Occipital lobe (tissue), 2 donors: ENCODE data around the gene SEL1L3. TPM values are rescaled to one million over a fixed set of nuclear protein-coding genes. Genes with fewer than 3 reads are reported as not detected.
"Not testable (repeated sequence)": the region's sequence is repeated elsewhere in the genome, so short reads cannot be mapped to it uniquely, and the experiment has no call there.

ENCODE experiments used
- DNase-seq: peaks from one replicate; lab custom pipeline; 2025; lab: John Stamatoyannopoulos, UW
- total RNA-seq: library from RNA; depleted of rRNA; stranded (reverse); fragments of >200 nt; gene quantifications from one replicate; pipeline ENCODE4 v1.2.3, GENCODE V29; 2014

The SEL1L3 gene
- total RNA-seq, 1 donor from 2014 or later, result 92.3 TPM

- DNase-seq, result no peak
Observed at GRCh38 chr4:25879991-25880651, 17.3 kb upstream of the SEL1L3 start.

GRCh38 chr4:25879587-25879986 lies 16.8 kb upstream of the SEL1L3 start:
- DNase-seq, result no peak

- no peak for DNase-seq
Observed at GRCh38 chr4:25879091-25879584, 16.4 kb upstream of the SEL1L3 start.

- no peak for DNase-seq
Observed at GRCh38 chr4:25878676-25879075, 15.9 kb upstream of the SEL1L3 start.

- no peak for DNase-seq
Observed at GRCh38 chr4:25875281-25875745, 12.5 kb upstream of the SEL1L3 start.

- DNase-seq, result no peak
Observed at GRCh38 chr4:25874655-25875054, 11.9 kb upstream of the SEL1L3 start.

DNA sequence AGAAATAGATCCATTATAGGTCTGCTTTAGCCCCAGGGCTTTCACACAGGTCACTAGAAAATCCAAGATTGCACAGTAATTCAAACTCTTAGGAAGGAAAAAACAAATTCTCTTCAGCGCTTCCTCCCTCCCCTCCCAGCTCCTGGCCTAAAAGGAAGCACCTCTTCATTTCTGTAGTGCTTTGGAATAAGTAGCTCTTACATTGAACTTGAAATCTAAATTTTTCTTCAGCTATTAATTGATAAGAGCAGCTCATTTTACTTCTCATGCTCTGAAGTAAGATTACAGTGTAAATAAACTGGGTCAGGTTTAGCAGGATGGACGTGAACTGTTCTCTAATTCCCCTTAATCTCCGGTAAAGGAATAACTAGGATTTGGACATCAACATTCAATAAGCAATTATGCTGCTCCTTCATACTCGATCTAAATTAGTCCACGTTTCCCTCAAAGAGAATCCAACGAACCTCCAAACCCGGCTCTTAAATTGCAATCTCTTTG lies 10.9 kb upstream of the SEL1L3 start:
- no peak for DNase-seq

DNA sequence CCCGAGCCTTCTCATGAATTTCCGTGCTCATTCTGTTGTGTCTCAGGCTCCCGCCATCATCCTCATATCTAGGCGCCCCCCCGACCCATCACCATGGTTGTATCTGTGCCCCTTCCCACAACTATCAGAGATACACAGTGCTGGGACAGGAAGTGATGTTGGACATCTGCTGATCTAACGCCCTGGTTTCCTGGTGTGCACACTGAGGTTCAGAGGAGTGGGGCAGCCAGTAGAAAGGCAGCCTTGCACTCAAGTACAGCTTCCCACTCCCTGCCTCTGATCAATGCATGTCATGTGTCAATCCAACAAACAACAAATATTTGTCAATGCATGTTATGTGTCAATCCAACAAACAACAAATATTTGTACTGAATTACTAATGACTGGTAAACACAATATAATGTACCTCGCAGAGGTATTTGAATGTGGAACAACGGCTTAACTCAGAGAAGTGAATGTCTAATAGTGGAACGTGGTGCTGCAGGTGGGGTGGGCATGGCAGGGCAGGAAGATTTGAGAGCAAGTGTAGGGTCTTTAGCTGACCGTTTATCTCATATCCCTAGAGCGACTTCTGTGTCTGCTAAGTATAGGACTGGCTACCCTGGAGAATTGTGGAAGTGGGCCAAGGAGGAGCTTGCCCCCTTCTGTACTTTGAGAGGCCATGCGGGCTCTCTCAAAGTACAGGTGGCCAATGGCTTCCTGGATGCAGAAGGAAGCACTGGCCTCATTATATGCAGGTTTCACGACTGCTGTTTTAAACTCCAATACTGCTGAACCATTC lies 10.3 kb upstream of the SEL1L3 start:
- DNase-seq, result no peak

GRCh38 chr4:25870081-25870480 lies 7.3 kb upstream of the SEL1L3 start:
- DNase-seq, result no peak

- DNase-seq, result no peak
Observed at GRCh38 chr4:25867781-25868294, 5.0 kb upstream of the SEL1L3 start.

DNA sequence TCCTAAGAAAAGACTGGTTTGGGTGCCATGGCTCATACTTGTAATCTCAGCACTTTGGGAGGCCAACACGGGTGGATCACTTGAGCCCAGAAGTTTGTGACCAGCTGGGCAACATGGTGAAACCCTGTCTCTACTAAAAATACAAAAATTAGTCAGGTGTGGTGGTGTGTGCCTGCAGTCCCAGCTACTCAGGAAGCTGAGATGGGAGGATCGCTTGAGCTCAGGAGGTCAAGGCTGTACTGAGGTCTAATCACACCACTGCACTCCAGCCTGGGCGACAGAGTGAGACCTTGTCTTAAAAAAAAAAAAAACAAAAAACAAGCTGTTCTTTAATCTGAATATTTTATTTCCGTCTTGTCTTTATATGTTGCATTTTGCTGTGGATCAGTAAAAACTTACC lies 3.6 kb upstream of the SEL1L3 start:
- DNase-seq, result not testable (repeated sequence)

GRCh38 chr4:25865586-25865985 lies 2.8 kb upstream of the SEL1L3 start:
- DNase-seq, result no peak

DNA sequence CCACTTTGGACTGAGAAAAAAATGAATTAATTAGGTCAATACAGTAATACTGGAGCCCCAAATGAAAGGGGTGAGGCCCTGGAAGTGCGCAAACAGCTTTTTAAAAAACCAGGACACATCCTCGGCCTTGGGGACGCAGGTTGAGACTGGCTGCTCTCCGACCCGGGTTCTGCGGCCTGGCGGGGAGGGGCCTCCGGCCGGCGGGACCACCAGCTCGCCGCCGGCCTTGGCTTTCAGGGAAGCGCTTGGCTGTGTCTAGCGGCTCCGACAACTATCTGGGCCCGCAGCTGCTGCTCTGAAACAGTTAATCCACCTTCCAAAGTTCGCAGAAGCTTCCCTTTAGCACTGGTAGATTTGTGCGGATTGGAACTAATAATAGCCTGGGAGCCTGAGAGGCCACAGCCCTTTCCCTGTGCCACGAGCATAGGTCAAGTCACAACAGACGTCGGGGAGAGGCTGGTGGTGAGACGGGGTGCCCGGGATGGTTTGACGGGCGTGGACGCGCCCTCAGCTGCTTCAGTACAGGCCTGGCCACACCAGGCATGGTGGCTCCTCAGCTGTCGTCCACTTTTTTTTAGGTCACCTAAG lies 1.1 kb upstream of the SEL1L3 start:
- DNase-seq, result no peak

- DNase-seq, result no peak
Observed at GRCh38 chr4:25863347-25863784, 578 bp upstream of the SEL1L3 start.

DNA sequence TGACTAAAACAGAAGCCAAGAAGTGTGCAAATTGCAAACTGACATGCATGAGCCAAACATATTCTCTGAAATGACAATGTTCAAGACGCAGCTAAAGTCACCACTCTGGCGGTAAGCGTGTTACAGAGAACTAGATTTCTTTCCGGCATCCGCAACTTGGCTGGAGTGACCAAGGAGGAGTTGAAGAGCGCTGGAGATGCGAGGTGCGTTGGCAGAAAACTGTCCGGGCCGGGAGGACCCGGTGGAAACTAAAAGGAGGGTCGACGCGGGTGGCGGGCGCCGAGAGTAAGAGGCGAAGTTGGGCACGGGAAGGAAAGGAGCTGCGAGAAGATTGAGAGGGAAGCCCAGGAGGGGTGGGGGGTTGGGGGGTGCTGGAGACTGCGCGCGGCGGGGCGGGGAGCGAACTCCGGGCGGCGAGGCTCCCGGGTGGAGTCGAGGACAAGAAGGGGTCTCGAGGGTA lies 807 bp downstream of the SEL1L3 start:
- DNase-seq, result no peak

DNA sequence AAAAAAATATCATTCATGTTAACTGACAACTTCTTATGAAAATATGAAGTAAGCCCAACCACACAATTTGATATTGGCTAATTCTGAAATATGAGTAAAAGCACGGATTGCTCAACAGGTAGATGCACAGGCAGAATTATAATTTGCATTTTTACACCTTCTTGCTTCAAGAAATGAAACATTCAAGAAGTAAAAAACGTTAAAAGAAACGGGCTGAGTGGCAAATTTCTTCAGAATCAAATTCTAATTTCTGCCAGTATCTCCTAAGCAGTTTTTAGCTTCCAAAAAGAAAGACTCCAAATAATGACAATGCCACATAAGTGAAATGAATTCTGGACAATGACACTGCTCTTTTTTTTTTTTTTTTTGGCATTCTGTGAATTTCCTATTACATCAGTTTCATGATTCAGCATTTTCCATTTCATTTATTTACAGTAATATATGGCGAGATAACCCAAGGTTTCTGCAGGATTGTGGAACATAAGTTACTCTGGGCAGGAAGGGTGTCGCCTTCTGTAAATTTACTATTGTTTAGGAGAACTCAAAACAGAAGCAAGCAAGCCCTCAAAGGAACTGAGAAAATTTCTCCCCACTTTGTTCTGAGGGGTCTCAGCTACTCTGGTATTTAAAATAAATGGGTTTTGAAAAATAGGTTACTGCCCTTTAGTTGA lies 1.4 kb downstream of the SEL1L3 start:
- DNase-seq, result no peak

- DNase-seq, result no peak
Observed at GRCh38 chr4:25860586-25861279, 2.1 kb downstream of the SEL1L3 start.

- DNase-seq, result no peak
Observed at GRCh38 chr4:25859429-25860148, 3.2 kb downstream of the SEL1L3 start.

GRCh38 chr4:25857851-25858400 lies 4.9 kb downstream of the SEL1L3 start:
- DNase-seq, result no peak

DNA sequence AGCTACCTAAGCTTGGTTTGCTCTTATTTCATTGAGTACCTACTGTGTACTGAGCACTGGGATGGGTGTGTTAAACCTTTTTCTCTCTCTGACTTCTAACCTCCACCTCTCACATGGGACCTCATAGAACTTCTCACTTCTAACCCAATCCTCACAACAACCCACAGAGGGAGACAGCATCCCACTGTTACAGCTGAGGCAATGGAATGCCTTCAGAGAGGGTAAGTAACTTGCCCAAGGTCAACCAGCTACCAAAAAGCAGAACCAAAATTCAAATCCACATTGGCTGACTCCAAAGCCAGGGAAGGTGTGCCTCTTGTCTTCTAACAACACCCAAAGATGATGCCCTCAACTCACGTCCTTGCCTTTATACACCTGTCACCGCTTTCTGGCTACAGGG lies 5.4 kb downstream of the SEL1L3 start:
- no peak for DNase-seq
